SK-N-SH treated with all-trans-retinoic acid at 6 μM for 48 hours (cell line): ENCODE data around the gene FGF19.

Source experiments
- ARNTL ChIP-seq: fragments of 450-650 bp; formaldehyde crosslinking; IDR thresholded peaks from 2 replicates; pipeline ENCODE4 v1.5.0; 2020; ENCODE audit warnings: low read depth, mild to moderate bottlenecking, moderate library complexity, borderline replicate concordance
- CREB5 ChIP-seq: fragments of 250-450 bp; sonication (Bioruptor Pico); IDR thresholded peaks from 2 replicates; pipeline ENCODE4 v1.5.1; 2020; ENCODE audit warnings: low read depth, mild to moderate bottlenecking, moderate library complexity
- CSDC2 ChIP-seq: fragments of 250-450 bp; sonication (Bioruptor Pico); IDR thresholded peaks from 2 replicates; pipeline ENCODE4 v1.5.0; 2020; ENCODE audit warnings: mild to moderate bottlenecking, moderate library complexity
- GLIS3 ChIP-seq: fragments of 250-450 bp; sonication (Bioruptor Pico); IDR thresholded peaks from 2 replicates; pipeline ENCODE4 v1.5.0; 2020; ENCODE audit warnings: mild to moderate bottlenecking, moderate library complexity
- ISL1 ChIP-seq: fragments of 250-450 bp; sonication (Bioruptor Pico); IDR thresholded peaks from 2 replicates; pipeline ENCODE4 v2.1.2; 2022; ENCODE audit warnings: mild to moderate bottlenecking, moderate library complexity
- PATZ1 ChIP-seq: fragments of 250-450 bp; sonication (Bioruptor Pico); IDR thresholded peaks from 2 replicates; pipeline ENCODE4 v1.8.0; 2020; ENCODE audit warnings: mild to moderate bottlenecking, moderate library complexity, borderline replicate concordance
- PPARA ChIP-seq: fragments of 250-450 bp; sonication (Bioruptor Pico); IDR thresholded peaks from 2 replicates; pipeline ENCODE4 v1.5.0; 2020; ENCODE audit warnings: mild to moderate bottlenecking, borderline replicate concordance
- RARB ChIP-seq: fragments of 250-450 bp; sonication (Bioruptor Pico); IDR thresholded peaks from 2 replicates; pipeline ENCODE4 v1.8.0; 2021; ENCODE audit warnings: mild to moderate bottlenecking, moderate library complexity
- ZC3H10 ChIP-seq: fragments of 250-450 bp; sonication (Bioruptor Pico); IDR thresholded peaks from 2 replicates; pipeline ENCODE4 v1.5.1; 2021; ENCODE audit warnings: mild to moderate bottlenecking, moderate library complexity
- ZFP30 ChIP-seq: fragments of 450-650 bp; formaldehyde crosslinking; IDR thresholded peaks from 2 replicates; pipeline ENCODE4 v1.5.0; 2022; ENCODE audit warnings: mild to moderate bottlenecking, moderate library complexity
- ZNF565 ChIP-seq: fragments of 450-650 bp; formaldehyde crosslinking; conservative IDR thresholded peaks from 2 replicates; pipeline ENCODE4 v1.5.0; 2020; ENCODE audit warnings: low read depth, mild to moderate bottlenecking, moderate library complexity

GRCh38 chr11:69662021-69662698, 41.7 kb downstream of the FGF19 start:
- TF ChIP-seq PATZ1 (no peak), GLIS3 (CRISPR knock-in tag) (no peak), RARB (CRISPR knock-in tag) (no peak), ZC3H10 (CRISPR knock-in tag) (no peak), ARNTL (no peak), ISL1 (CRISPR knock-in tag) (no peak), CSDC2 (CRISPR knock-in tag) (no peak), ZFP30 (CRISPR knock-in tag) (no peak), ZNF565 (CRISPR knock-in tag) (no peak), PPARA (CRISPR knock-in tag) (no peak), CREB5 (CRISPR knock-in tag) (no peak)
